ENCODE data around the gene C4BPA. TPM values are rescaled to one million over a fixed set of nuclear protein-coding genes. Genes with fewer than 3 reads are reported as not detected.

The C4BPA gene

DNA sequence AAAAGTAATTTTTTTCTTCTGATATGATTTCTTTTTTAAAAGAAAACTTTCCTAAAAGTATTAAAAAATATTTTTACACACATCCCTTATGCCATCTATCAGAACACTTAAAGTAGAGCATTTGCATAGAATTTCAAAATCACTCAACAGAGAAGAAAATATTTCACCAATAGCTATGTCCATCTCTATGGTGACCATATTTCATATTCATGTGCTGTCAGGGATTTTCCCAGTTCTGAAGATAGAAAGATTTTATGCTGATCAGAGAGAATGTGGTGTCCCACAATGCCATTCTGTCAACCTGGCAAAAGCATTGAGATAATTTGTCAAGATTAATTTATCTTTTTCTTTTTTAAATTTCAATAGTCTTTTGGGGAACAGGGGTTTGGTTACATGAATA is 87.0 kb downstream of the C4BPA start:
- H3K18ac ChIP-seq (ENCODE audit: low read depth in 1 of 2, low read length in 2 of 2), result no peak overlapping the region
- no peak overlapping the region for H3K27ac ChIP-seq (ENCODE audit: low read length, poor library complexity, severe bottlenecking)
- H3K79me1 ChIP-seq (replicated peaks; ENCODE audit: low read length, poor library complexity, severe bottlenecking), result no peaks in the 10 kb centered on the region
- H3K23ac ChIP-seq (ENCODE audit: low read length in 2 of 2), result no peak overlapping the region
- DNase-seq, result no peak
- H2BK15ac ChIP-seq (ENCODE audit: low read depth, poor library complexity, severe bottlenecking), result no peak overlapping the region
- no peak overlapping the region for H2AK5ac ChIP-seq (ENCODE audit: low read length, severe bottlenecking)
- no peak overlapping the region for H3K9ac ChIP-seq (ENCODE audit: low read length)
- no peaks in the 10 kb centered on the region for H3K4me1 ChIP-seq (ENCODE audit: control insufficient read depth, insufficient read depth, low read depth, low read length)
- H2BK12ac ChIP-seq (ENCODE audit: low read length in 2 of 2), result no peak overlapping the region
- H3K14ac ChIP-seq (ENCODE audit: low read length in 2 of 2), result no peak overlapping the region
- H3K4ac ChIP-seq (ENCODE audit: low read depth in 1 of 2, low read length in 2 of 2), result no peak overlapping the region
- H3K27me3 ChIP-seq (ENCODE audit: control insufficient read depth in 1 of 2, insufficient read depth in 1 of 2, low read length in 2 of 2), result no peaks in the 10 kb centered on the region
- no peaks in the 10 kb centered on the region for H3K36me3 ChIP-seq (ENCODE audit: control insufficient read depth in 1 of 2, insufficient read depth in 2 of 2, low read depth in 1 of 2, low read length in 2 of 2)
- H2AFZ ChIP-seq (ENCODE audit: low read depth, low read length), result no peak overlapping the region
- H4K91ac ChIP-seq (ENCODE audit: low read length), result no peak overlapping the region
- H3K9me3 ChIP-seq (ENCODE audit: control insufficient read depth, low read length), result no peaks in the 10 kb centered on the region
- no peak overlapping the region for H2BK120ac ChIP-seq (ENCODE audit: low read depth, low read length)
- no peak overlapping the region for H3K4me2 ChIP-seq (ENCODE audit: low read length, poor library complexity, severe bottlenecking)
- no peak overlapping the region for H2BK5ac ChIP-seq (ENCODE audit: low read depth, low read length, poor library complexity, severe bottlenecking)
- H4K8ac ChIP-seq (ENCODE audit: low read length), result no peak overlapping the region
- no peak overlapping the region for H3K4me3 ChIP-seq (ENCODE audit: insufficient read depth in 1 of 2, low read depth in 1 of 2, low read length in 2 of 2)

DNA sequence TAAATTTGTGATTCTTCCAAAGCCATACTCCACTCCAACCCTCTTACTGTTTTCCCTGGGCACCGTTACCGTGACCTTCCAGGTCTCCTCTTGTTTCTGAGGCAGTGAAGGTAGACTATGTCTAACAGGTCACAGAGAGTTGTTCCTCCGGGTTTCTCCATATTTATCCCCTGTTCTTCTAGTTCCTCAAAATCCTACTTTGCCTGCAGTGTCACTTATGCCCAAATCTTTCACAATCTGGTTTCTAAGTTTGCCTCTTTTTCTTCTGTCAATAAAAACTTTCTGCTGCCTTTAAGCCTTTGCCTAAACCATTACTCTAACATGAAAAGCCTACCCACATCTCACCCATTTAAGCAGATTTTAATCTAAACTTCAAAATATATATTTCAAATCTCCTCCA is 87.7 kb downstream of the C4BPA start:
- DNase-seq, result no peak
- no peak overlapping the region for H3K23ac ChIP-seq (ENCODE audit: low read length in 2 of 2)
- no peak overlapping the region for H3K4me3 ChIP-seq (ENCODE audit: insufficient read depth in 1 of 2, low read depth in 1 of 2, low read length in 2 of 2)
- no peak overlapping the region for H2BK12ac ChIP-seq (ENCODE audit: low read length in 2 of 2)
- H2AFZ ChIP-seq (ENCODE audit: low read depth, low read length), result no peak overlapping the region
- H4K8ac ChIP-seq (ENCODE audit: low read length), result no peak overlapping the region
- H3K79me1 ChIP-seq (replicated peaks; ENCODE audit: low read length, poor library complexity, severe bottlenecking), result no peaks in the 10 kb centered on the region
- WGBS, result 63% methylated on average over 3 of the region's 3 CpGs
- H2BK120ac ChIP-seq (ENCODE audit: low read depth, low read length), result no peak overlapping the region
- no peak overlapping the region for H2BK15ac ChIP-seq (ENCODE audit: low read depth, poor library complexity, severe bottlenecking)
- no peaks in the 10 kb centered on the region for H3K9me3 ChIP-seq (ENCODE audit: control insufficient read depth, low read length)
- H3K27me3 ChIP-seq (ENCODE audit: control insufficient read depth in 1 of 2, insufficient read depth in 1 of 2, low read length in 2 of 2), result no peaks in the 10 kb centered on the region
- H3K18ac ChIP-seq (ENCODE audit: low read depth in 1 of 2, low read length in 2 of 2), result no peak overlapping the region
- no peak overlapping the region for H3K4me2 ChIP-seq (ENCODE audit: low read length, poor library complexity, severe bottlenecking)
- no peak overlapping the region for H3K4ac ChIP-seq (ENCODE audit: low read depth in 1 of 2, low read length in 2 of 2)
- no peaks in the 10 kb centered on the region for H3K36me3 ChIP-seq (ENCODE audit: control insufficient read depth in 1 of 2, insufficient read depth in 2 of 2, low read depth in 1 of 2, low read length in 2 of 2)
- no peak overlapping the region for H3K27ac ChIP-seq (ENCODE audit: low read length, poor library complexity, severe bottlenecking)
- H2AK5ac ChIP-seq (ENCODE audit: low read length, severe bottlenecking), result no peak overlapping the region
- no peak overlapping the region for H3K9ac ChIP-seq (ENCODE audit: low read length)
- no peak overlapping the region for H2BK5ac ChIP-seq (ENCODE audit: low read depth, low read length, poor library complexity, severe bottlenecking)
- H3K14ac ChIP-seq (ENCODE audit: low read length in 2 of 2), result no peak overlapping the region
- no peaks in the 10 kb centered on the region for H3K4me1 ChIP-seq (ENCODE audit: control insufficient read depth, insufficient read depth, low read depth, low read length)
- no peak overlapping the region for H4K91ac ChIP-seq (ENCODE audit: low read length)

DNA sequence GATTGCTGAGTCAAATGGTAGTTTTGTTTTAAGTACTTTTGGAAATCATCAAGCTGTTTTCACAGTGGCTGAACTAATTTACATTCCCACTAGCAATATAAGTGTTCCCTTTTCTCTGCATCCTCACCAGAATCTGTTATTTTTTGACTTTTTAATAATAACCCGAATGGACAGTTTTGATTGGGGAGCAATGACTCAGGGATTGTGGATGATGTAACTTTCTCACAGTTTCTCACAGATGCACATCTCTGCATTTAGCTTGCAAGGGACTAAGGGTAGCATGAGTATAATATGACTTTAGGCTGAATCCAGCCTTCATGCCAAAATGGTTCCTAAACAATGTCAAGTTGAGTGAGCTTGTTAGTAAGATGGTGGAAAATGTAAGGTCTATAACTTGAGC is 90.2 kb downstream of the C4BPA start:
- Histone ChIP-seq H3K18ac (ENCODE audit: low read depth in 1 of 2, low read length in 2 of 2) (no peak overlapping the region), H3K9ac (ENCODE audit: low read length) (no peak overlapping the region), H2AK5ac (ENCODE audit: low read length, severe bottlenecking) (no peak overlapping the region), H3K79me1 (replicated peaks; ENCODE audit: low read length, poor library complexity, severe bottlenecking) (no peaks in the 10 kb centered on the region), H2BK15ac (ENCODE audit: low read depth, poor library complexity, severe bottlenecking) (no peak overlapping the region), H4K91ac (ENCODE audit: low read length) (no peak overlapping the region), H2BK12ac (ENCODE audit: low read length in 2 of 2) (no peak overlapping the region), H3K27me3 (ENCODE audit: control insufficient read depth in 1 of 2, insufficient read depth in 1 of 2, low read length in 2 of 2) (no peaks in the 10 kb centered on the region), H3K36me3 (ENCODE audit: control insufficient read depth in 1 of 2, insufficient read depth in 2 of 2, low read depth in 1 of 2, low read length in 2 of 2) (no peaks in the 10 kb centered on the region), H2BK120ac (ENCODE audit: low read depth, low read length) (no peak overlapping the region), H3K4ac (ENCODE audit: low read depth in 1 of 2, low read length in 2 of 2) (no peak overlapping the region), H3K9me3 (ENCODE audit: control insufficient read depth, low read length) (no peaks in the 10 kb centered on the region), H3K23ac (ENCODE audit: low read length in 2 of 2) (no peak overlapping the region), H3K4me1 (ENCODE audit: control insufficient read depth, insufficient read depth, low read depth, low read length) (no peaks in the 10 kb centered on the region), H3K4me3 (ENCODE audit: insufficient read depth in 1 of 2, low read depth in 1 of 2, low read length in 2 of 2) (no peak overlapping the region), H3K27ac (ENCODE audit: low read length, poor library complexity, severe bottlenecking) (no peak overlapping the region), H2AFZ (ENCODE audit: low read depth, low read length) (no peak overlapping the region), H2BK5ac (ENCODE audit: low read depth, low read length, poor library complexity, severe bottlenecking) (no peak overlapping the region), H3K4me2 (ENCODE audit: low read length, poor library complexity, severe bottlenecking) (no peak overlapping the region), H3K14ac (ENCODE audit: low read length in 2 of 2) (no peak overlapping the region), H4K8ac (ENCODE audit: low read length) (no peak overlapping the region)
- no peak for DNase-seq
- 100% methylated on average over 1 of the region's 1 CpG for WGBS

Small RNAs within 50 kb of the gene (small RNA-seq; reads per million reads assigned to genes)
- gene AL445493.1 (ENCODE audit: low read depth), result not detected
